CD4-positive, alpha-beta T cell (primary cell): Measurements from ENCODE around the gene C14orf180. TPM values are rescaled to one million over a fixed set of nuclear protein-coding genes. Genes with fewer than 3 reads are reported as not detected.

Source experiments
- ATAC-seq: fragments of 200-7000 bp; cut with Tn5 transposase; one replicate; pipeline ENCODE4 v1.10.0; 2022; ENCODE audit warnings: mild to moderate bottlenecking; ENCODE audit not compliant: poor library complexity
- CTCF ChIA-PET: fragments of 350-600 bp; sonication (Branson Sonifier 250); formaldehyde crosslinking; loops from one replicate; lab custom pipeline; 2021; ENCODE audit warnings: antibody characterized with exemption, inconsistent platforms; lab: Charles Lee
- POLR2A ChIA-PET: fragments of 350-600 bp; sonication (Branson Sonifier 250); formaldehyde crosslinking; loops from one replicate; lab custom pipeline; 2021; ENCODE audit warnings: antibody characterized with exemption, inconsistent platforms; lab: Charles Lee
- DNase-seq, 14 experiments: peaks; one replicate each; pipeline ENCODE4 v3.0.0-alpha.2; 2013 to 2020; ENCODE audit warnings: mixed read lengths in 2 of 14
- H3K27ac ChIP-seq, 2 donors: one replicate each; pipeline versions ENCODE4 v1.5.1 to v1.7.0; 2013; ENCODE audit warnings: low read length in 2 of 2, low read depth in 1 of 2, mild to moderate bottlenecking in 1 of 2
- H3K27me3 ChIP-seq, 2 experiments: 1 replicate in 1 of 2; 2 replicates in 1 of 2; pipeline versions ENCODE4 v1.6.1 to v1.7.0; 2013; ENCODE audit warnings: low read length in 2 of 2, control low read depth in 1 of 2, mild to moderate bottlenecking in 1 of 2, moderate library complexity in 1 of 2; ENCODE audit not compliant: insufficient read depth in 2 of 2, control insufficient read depth in 1 of 2
- H3K36me3 ChIP-seq: one replicate; pipeline ENCODE4 v1.6.1; 2013; ENCODE audit warnings: low read length, control low read depth; ENCODE audit not compliant: insufficient read depth
- H3K4me1 ChIP-seq: one replicate; pipeline ENCODE4 v1.6.1; 2013; ENCODE audit warnings: low read length, control low read depth; ENCODE audit not compliant: insufficient read depth
- H3K4me3 ChIP-seq: one replicate; pipeline ENCODE4 v1.5.1; 2013; ENCODE audit warnings: mild to moderate bottlenecking, low read length, moderate library complexity
- H3K9me3 ChIP-seq, 2 experiments: 1 replicate in 1 of 2; 2 replicates in 1 of 2; pipeline versions ENCODE4 v1.6.1 to v1.7.0; 2013; ENCODE audit warnings: low read length in 2 of 2, mild to moderate bottlenecking in 2 of 2, control low read depth in 1 of 2, moderate library complexity in 1 of 2; ENCODE audit not compliant: control insufficient read depth in 1 of 2, insufficient read depth in 1 of 2
- H3K27ac Mint-ChIP-seq: one replicate; pipeline ENCODE4 v1.8.0; 2020; ENCODE audit warnings: mixed read lengths
- H3K27me3 Mint-ChIP-seq: one replicate; pipeline ENCODE4 v1.8.0; 2021; ENCODE audit warnings: mixed read lengths
- H3K36me3 Mint-ChIP-seq: one replicate; pipeline ENCODE4 v1.8.0; 2021; ENCODE audit warnings: low read depth, mixed read lengths
- H3K4me1 Mint-ChIP-seq: one replicate; pipeline ENCODE4 v1.8.0; 2021; ENCODE audit warnings: low read depth, mixed read lengths
- H3K4me3 Mint-ChIP-seq: one replicate; pipeline ENCODE4 v1.8.0; 2020; ENCODE audit warnings: mild to moderate bottlenecking, mixed read lengths
- H3K9me3 Mint-ChIP-seq: one replicate; pipeline ENCODE4 v1.8.0; 2020; ENCODE audit warnings: mixed read lengths
- intact Hi-C, 2 experiments: fragments of 100-400 bp; cut with DNase I in 1 of 2; cut with micrococcal nuclease in 1 of 2; formaldehyde crosslinking; loops; one replicate each; pipeline versions ENCODE4 v1.15.1 to v1.9.0; 2023 to 2025; cut with DNase I, micrococcal nuclease
- total RNA-seq, 174 experiments: library from RNA in 2 of 174; stranded (reverse) in 2 of 174; gene quantifications; one replicate each; pipeline ENCODE4 v1.2.3 and lab custom pipeline; 2021 to 2026
- TF ChIP-seq, protein P1 (sequence below): fragments of 200-600 bp; IDR thresholded peaks from one replicate; pipeline ENCODE4 v1.8.0; 2022; ENCODE audit warnings: antibody characterized with exemption, mild to moderate bottlenecking

The C14orf180 gene
- total RNA-seq, 2 experiments from 2014 or later = not detected

DNA sequence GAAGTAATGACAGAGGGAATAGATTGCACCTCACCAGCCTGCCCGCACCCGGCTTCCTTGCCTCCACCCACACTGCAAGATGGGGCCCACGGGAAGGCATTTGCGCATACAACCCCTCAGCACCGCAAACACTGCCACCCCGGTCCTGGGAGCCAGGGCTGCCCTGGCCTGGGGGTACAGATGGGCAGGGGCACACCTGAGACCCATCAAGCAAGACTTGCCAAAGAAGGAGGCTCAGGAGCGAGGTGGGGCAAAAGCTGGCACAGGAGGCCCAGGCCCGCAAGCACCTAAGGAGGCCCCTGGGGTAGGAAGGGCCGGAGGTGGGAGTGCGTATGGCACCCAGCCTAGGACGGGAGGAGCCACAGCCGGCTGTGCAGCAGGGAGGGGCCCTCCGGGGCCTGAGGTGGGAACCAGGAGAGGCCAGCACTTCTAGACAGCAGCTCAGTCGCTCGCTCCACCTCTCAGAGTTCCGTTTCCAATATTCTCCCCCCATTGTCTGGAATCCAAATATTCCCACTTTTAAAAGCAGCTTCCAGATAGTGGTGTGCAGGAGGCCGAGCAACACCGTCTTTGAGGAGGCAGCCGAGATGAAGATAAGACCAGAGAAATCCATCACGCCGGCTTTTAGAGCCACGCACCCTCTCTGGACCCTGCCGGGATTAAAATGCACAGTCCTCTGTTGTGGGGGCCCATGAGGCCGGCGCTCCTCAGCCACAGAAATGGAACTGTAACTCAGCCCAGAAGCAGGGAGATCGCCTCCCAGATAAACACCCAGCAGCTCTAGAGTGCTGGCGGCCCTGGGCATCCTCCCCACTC lies 12.2 kb upstream of the C14orf180 start:
- no peak overlapping the region for H3K4me3 ChIP-seq
- TF ChIP-seq, protein P1, sequence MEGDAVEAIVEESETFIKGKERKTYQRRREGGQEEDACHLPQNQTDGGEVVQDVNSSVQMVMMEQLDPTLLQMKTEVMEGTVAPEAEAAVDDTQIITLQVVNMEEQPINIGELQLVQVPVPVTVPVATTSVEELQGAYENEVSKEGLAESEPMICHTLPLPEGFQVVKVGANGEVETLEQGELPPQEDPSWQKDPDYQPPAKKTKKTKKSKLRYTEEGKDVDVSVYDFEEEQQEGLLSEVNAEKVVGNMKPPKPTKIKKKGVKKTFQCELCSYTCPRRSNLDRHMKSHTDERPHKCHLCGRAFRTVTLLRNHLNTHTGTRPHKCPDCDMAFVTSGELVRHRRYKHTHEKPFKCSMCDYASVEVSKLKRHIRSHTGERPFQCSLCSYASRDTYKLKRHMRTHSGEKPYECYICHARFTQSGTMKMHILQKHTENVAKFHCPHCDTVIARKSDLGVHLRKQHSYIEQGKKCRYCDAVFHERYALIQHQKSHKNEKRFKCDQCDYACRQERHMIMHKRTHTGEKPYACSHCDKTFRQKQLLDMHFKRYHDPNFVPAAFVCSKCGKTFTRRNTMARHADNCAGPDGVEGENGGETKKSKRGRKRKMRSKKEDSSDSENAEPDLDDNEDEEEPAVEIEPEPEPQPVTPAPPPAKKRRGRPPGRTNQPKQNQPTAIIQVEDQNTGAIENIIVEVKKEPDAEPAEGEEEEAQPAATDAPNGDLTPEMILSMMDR = no peak
- no peak overlapping the region for H3K27ac Mint-ChIP-seq
- no peak overlapping the region for H3K27ac ChIP-seq
- H3K9me3 ChIP-seq = peaks cover 0 to 7% of the 10 kb centered on the region in 2 experiments
- intact Hi-C loops = no loop called here
- peaks cover 5 to 19% of the 10 kb centered on the region in 2 experiments for H3K27me3 ChIP-seq
- no peak for ATAC-seq
- CTCF ChIA-PET = interaction anchor here (0.7 kb wide), 1 partner anchor 111 kb away, joined by 3 read pairs; no protein-coding TSS in a partner anchor
- no peaks in the 10 kb centered on the region for H3K9me3 Mint-ChIP-seq
- DNase-seq = no peak
- H3K4me1 ChIP-seq = peaks cover 7% of the 10 kb centered on the region
- H3K36me3 ChIP-seq = no peaks in the 10 kb centered on the region
- POLR2A ChIA-PET = no interaction called here
- H3K4me1 Mint-ChIP-seq = no peaks in the 10 kb centered on the region
- peaks cover 22% of the 10 kb centered on the region for H3K27me3 Mint-ChIP-seq
- H3K36me3 Mint-ChIP-seq = no peaks in the 10 kb centered on the region
- no peak overlapping the region for H3K4me3 Mint-ChIP-seq

DNA sequence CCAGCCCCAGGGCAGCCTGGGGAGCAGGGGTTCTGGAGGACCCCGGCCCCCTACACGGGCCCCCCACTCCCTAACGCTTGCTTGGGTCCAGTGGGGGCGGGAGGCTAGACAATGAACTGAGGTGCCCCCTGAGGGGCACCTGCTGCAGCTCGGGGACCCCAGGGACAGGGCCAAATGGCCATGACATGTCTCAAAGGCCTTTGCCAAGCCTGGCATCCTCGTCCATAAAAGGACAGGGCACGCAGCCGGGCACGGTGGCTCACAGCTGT lies 11.7 kb upstream of the C14orf180 start:
- intact Hi-C loops = no loop called here
- Histone ChIP-seq H3K4me3 (no peak overlapping the region), H3K27ac (no peak overlapping the region), H3K27me3 (peaks cover 5 to 19% of the 10 kb centered on the region in 2 experiments), H3K9me3 (peaks cover 0 to 7% of the 10 kb centered on the region in 2 experiments), H3K4me1 (peaks cover 7% of the 10 kb centered on the region), H3K36me3 (no peaks in the 10 kb centered on the region)
- no peaks in the 10 kb centered on the region for H3K36me3 Mint-ChIP-seq
- peaks cover 22% of the 10 kb centered on the region for H3K27me3 Mint-ChIP-seq
- no peak overlapping the region for H3K27ac Mint-ChIP-seq
- H3K4me3 Mint-ChIP-seq = no peak overlapping the region
- CTCF ChIA-PET = interaction anchor here (0.7 kb wide), 1 partner anchor 112 kb away, joined by 3 read pairs; no protein-coding TSS in a partner anchor
- no peaks in the 10 kb centered on the region for H3K9me3 Mint-ChIP-seq
- H3K4me1 Mint-ChIP-seq = no peaks in the 10 kb centered on the region
- no peak for DNase-seq
- no peak for ATAC-seq
- POLR2A ChIA-PET = no interaction called here
- TF ChIP-seq, protein P1 = no peak

DNA sequence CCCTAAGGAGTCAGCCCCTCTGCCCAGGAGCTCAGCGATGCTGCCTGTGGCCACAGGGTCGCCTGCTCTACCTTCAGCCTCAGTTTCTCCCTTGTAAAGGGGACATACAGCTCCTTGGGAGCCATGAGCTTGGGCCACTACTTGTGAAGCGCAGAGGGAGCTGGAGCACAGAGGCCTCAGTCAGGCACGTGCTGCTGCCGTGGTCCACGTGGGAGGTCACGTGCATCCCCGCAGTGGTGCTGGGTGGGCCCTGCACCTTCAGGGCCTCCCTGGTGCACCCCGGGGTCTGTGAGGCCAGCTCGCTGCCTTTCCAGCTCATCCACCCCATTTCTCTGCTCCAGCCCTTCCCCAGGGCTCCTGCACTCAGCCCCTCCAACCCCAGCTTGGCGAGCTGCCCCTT lies 10.9 kb upstream of the C14orf180 start:
- TF ChIP-seq, protein P1 = no peak
- no peaks in the 10 kb centered on the region for H3K4me1 Mint-ChIP-seq
- DNase-seq (no peak), ATAC-seq (no peak)
- ChIA-PET POLR2A (no interaction called here), CTCF (no interaction called here)
- H3K36me3 ChIP-seq = no peaks in the 10 kb centered on the region
- no peak overlapping the region for H3K4me3 ChIP-seq
- H3K4me3 Mint-ChIP-seq = no peak overlapping the region
- no peaks in the 10 kb centered on the region for H3K9me3 Mint-ChIP-seq
- intact Hi-C loops = no loop called here
- peaks cover 0 to 7% of the 10 kb centered on the region in 2 experiments for H3K9me3 ChIP-seq
- no peak overlapping the region for H3K27ac Mint-ChIP-seq
- peaks cover 22% of the 10 kb centered on the region for H3K27me3 Mint-ChIP-seq
- H3K27me3 ChIP-seq = peaks cover 5 to 14% of the 10 kb centered on the region in 2 experiments
- peaks cover 7% of the 10 kb centered on the region for H3K4me1 ChIP-seq
- H3K36me3 Mint-ChIP-seq = no peaks in the 10 kb centered on the region
- H3K27ac ChIP-seq = no peak overlapping the region
